Measurements from ENCODE around the gene PANX1. TPM values are rescaled to one million over a fixed set of nuclear protein-coding genes. Genes with fewer than 3 reads are reported as not detected.

PANX1 gene
- total and polyA plus RNA-seq, 8 donors = 2.2 to 10.4 (median 5.1) TPM

- Histone ChIP-seq H3K36me3 (no peaks in the 10 kb centered on the region), H3K4me3 (peak overlapping the region; percentile 74 to 89 (median 82)), H3K9me3 (no peaks in the 10 kb centered on the region), H3K27me3 (no peaks in the 10 kb centered on the region), H3K4me1 (peaks cover 4 to 15% (median 4%) of the 10 kb centered on the region in 3 donors), H3K27ac (peak overlapping the region; percentile 88 to 91 (median 90))
- TF ChIP-seq, protein P1, sequence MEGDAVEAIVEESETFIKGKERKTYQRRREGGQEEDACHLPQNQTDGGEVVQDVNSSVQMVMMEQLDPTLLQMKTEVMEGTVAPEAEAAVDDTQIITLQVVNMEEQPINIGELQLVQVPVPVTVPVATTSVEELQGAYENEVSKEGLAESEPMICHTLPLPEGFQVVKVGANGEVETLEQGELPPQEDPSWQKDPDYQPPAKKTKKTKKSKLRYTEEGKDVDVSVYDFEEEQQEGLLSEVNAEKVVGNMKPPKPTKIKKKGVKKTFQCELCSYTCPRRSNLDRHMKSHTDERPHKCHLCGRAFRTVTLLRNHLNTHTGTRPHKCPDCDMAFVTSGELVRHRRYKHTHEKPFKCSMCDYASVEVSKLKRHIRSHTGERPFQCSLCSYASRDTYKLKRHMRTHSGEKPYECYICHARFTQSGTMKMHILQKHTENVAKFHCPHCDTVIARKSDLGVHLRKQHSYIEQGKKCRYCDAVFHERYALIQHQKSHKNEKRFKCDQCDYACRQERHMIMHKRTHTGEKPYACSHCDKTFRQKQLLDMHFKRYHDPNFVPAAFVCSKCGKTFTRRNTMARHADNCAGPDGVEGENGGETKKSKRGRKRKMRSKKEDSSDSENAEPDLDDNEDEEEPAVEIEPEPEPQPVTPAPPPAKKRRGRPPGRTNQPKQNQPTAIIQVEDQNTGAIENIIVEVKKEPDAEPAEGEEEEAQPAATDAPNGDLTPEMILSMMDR (IDR thresholded peaks at IDR 0.05) = no peak
- intact Hi-C loops (cut with DNase I) = no loop called here
- WGBS, 2 donors = 0 to 1% methylated on average over 23 of the region's 23 CpGs
- FAIRE-seq = no peak
- DNase-seq = peak in 3 of 6 donors; percentile 13 to 67 (median 32)
- peak; percentile 18 to 52 (median 46) for ATAC-seq
Observed at GRCh38 chr11:94128291-94128745, 323 bp upstream of the PANX1 start.

GRCh38 chr11:94129512-94130297 lies 1.1 kb downstream of the PANX1 start:
- 11 to 16% methylated on average over 20 of the region's 20 CpGs for WGBS, 2 donors
- ATAC-seq = peak in 2 of 4 donors; percentile 75 to 76
- peaks cover 4 to 16% (median 4%) of the 10 kb centered on the region in 3 donors for H3K4me1 ChIP-seq
- intact Hi-C loops (cut with DNase I) = no loop called here
- no peaks in the 10 kb centered on the region for H3K9me3 ChIP-seq
- H3K4me3 ChIP-seq = peak overlapping the region; percentile 74 to 89 (median 82)
- H3K27me3 ChIP-seq = no peaks in the 10 kb centered on the region
- no peak for FAIRE-seq
- H3K36me3 ChIP-seq = no peaks in the 10 kb centered on the region
- peak in 1 of 6 donors; percentile 63 for DNase-seq
- H3K27ac ChIP-seq = peak overlapping the region; percentile 88 to 91 (median 90)
- TF ChIP-seq, protein P1 (IDR thresholded peaks at IDR 0.05) = no peak

DNA sequence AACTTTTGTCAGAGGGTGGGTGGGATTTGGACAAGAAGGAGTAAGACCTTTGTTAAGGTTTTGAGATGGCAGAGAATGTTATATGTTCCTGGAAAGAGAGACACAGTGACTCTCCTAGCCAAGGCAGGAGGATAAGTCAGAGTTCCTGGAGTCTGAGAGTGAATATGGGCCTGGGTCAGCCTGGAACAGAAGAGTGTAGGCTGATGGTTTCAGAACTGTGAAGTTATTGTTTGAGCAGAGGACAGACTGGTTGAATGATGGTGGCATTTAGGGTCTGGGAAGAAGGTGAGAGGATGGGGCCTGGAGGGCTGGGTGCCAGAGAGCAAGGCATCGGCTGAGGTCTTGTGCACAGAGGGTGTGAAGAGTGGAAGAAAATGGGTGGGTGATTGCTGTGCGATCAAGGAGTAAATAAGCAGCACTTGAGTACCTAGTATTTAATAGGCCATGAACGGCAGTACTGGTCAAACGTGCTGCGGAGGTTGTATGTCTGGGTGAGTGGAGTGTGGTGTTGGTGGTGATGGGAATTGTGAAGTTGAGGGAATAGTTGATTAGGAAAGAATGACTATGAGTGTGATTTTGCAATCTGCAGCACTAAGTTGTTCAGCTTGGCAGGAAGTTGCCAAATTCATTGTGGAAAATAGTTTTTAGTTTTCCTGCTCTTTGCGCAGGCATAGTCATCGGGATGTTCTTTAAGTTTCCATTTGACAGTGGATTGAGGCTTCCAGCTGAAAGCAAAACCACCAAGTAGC lies 1.8 kb downstream of the PANX1 start:
- FAIRE-seq = no peak

GRCh38 chr11:94131047-94131717 lies 2.5 kb downstream of the PANX1 start:
- ATAC-seq (no peak), DNase-seq (peak in 1 of 6 donors; percentile 29), FAIRE-seq (no peak)
- TF ChIP-seq, protein P1 (IDR thresholded peaks at IDR 0.05) = no peak
- Histone ChIP-seq H3K27ac (peak overlapping the region in 3 of 4 donors; percentile 0 to 23 (median 2)), H3K36me3 (no peaks in the 10 kb centered on the region), H3K4me1 (peaks cover 4 to 30% (median 4%) of the 10 kb centered on the region in 3 donors), H3K9me3 (no peaks in the 10 kb centered on the region), H3K27me3 (no peaks in the 10 kb centered on the region), H3K4me3 (no peak overlapping the region)
- intact Hi-C loops (cut with DNase I) = no loop called here
- WGBS, 2 donors = 74 to 77% methylated on average over 3 of the region's 3 CpGs

More for the DNA sequence above, 1.8 kb downstream of the PANX1 start:
- DNase-seq (no peak), ATAC-seq (no peak)
- Histone ChIP-seq H3K9me3 (no peaks in the 10 kb centered on the region), H3K27ac (peak overlapping the region in 2 of 4 donors; percentile 90 to 91), H3K36me3 (no peaks in the 10 kb centered on the region), H3K4me1 (peaks cover 4 to 24% (median 4%) of the 10 kb centered on the region in 3 donors), H3K27me3 (no peaks in the 10 kb centered on the region), H3K4me3 (peak overlapping the region in 1 of 4 donors; percentile 80)
- TF ChIP-seq, protein P1 (IDR thresholded peaks at IDR 0.05) = no peak
- WGBS, 2 donors = 82 to 88% methylated on average over 7 of the region's 7 CpGs
- intact Hi-C loops (cut with DNase I) = no loop called here
